ENCODE data around the gene FAM47C.

DNA sequence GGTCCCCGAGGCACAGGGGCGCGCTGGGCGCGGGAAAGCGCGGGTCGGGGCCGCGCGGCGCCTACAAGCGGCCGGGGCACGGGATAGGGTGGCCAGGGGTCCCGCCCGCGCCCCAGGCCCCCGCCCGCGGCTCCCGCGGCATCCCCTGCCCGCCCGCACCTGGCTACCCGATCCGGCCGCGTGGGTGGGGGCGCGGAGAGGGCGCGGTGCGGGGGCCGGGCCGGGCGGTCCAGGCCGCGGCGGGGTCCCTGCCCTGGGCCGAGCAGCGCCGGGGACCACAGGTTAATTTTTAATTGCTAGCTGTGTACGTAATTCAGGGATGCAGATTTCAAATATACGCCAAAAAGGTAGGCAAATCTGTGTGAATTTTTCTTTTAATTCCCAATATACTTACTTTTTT, 44.3 kb upstream of the FAM47C start:
- TF ChIP-seq, protein P1, sequence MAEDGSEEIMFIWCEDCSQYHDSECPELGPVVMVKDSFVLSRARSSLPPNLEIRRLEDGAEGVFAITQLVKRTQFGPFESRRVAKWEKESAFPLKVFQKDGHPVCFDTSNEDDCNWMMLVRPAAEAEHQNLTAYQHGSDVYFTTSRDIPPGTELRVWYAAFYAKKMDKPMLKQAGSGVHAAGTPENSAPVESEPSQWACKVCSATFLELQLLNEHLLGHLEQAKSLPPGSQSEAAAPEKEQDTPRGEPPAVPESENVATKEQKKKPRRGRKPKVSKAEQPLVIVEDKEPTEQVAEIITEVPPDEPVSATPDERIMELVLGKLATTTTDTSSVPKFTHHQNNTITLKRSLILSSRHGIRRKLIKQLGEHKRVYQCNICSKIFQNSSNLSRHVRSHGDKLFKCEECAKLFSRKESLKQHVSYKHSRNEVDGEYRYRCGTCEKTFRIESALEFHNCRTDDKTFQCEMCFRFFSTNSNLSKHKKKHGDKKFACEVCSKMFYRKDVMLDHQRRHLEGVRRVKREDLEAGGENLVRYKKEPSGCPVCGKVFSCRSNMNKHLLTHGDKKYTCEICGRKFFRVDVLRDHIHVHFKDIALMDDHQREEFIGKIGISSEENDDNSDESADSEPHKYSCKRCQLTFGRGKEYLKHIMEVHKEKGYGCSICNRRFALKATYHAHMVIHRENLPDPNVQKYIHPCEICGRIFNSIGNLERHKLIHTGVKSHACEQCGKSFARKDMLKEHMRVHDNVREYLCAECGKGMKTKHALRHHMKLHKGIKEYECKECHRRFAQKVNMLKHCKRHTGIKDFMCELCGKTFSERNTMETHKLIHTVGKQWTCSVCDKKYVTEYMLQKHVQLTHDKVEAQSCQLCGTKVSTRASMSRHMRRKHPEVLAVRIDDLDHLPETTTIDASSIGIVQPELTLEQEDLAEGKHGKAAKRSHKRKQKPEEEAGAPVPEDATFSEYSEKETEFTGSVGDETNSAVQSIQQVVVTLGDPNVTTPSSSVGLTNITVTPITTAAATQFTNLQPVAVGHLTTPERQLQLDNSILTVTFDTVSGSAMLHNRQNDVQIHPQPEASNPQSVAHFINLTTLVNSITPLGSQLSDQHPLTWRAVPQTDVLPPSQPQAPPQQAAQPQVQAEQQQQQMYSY (CRISPR knock-in tag; IDR thresholded peaks at IDR 0.05), result no peak
- no peak for TF ChIP-seq RFXANK (CRISPR knock-in tag; IDR thresholded peaks at IDR 0.05)
- TF ChIP-seq, protein P2, sequence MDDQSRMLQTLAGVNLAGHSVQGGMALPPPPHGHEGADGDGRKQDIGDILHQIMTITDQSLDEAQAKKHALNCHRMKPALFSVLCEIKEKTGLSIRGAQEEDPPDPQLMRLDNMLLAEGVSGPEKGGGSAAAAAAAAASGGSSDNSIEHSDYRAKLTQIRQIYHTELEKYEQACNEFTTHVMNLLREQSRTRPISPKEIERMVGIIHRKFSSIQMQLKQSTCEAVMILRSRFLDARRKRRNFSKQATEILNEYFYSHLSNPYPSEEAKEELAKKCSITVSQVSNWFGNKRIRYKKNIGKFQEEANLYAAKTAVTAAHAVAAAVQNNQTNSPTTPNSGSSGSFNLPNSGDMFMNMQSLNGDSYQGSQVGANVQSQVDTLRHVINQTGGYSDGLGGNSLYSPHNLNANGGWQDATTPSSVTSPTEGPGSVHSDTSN (CRISPR knock-in tag; IDR thresholded peaks at IDR 0.05; ENCODE audit: borderline replicate concordance), result no peak
